RWPE2 (cell line): ENCODE data around the gene RFFL.

ENCODE experiments used
- ATAC-seq: fragments of 200-7000 bp; cut with Tn5 transposase; 3 replicates; pipeline ENCODE4 v1.9.1; 2021; ENCODE audit warnings: low read depth
- DNase-seq: peaks from one replicate; pipeline ENCODE4 v3.0.0-alpha.2; 2020; ENCODE audit warnings: low spot score
- H3K27ac ChIP-seq: fragments of 450-650 bp; 2 replicates; pipeline ENCODE4 v1.5.1; 2017; ENCODE audit warnings: mild to moderate bottlenecking; ENCODE audit not compliant: poor library complexity, severe bottlenecking
- H3K27me3 ChIP-seq: fragments of 250-450 bp; sonication (Bioruptor Pico); 2 replicates; pipeline ENCODE4 v1.5.1; 2021; ENCODE audit warnings: mild to moderate bottlenecking, moderate library complexity; ENCODE audit not compliant: insufficient read depth, poor library complexity, severe bottlenecking
- H3K36me3 ChIP-seq: fragments of 250-450 bp; sonication (Bioruptor Pico); 2 replicates; pipeline ENCODE4 v1.5.1; 2020; ENCODE audit warnings: low read depth, mild to moderate bottlenecking, moderate library complexity
- H3K4me1 ChIP-seq: fragments of 250-450 bp; sonication (Bioruptor Pico); 2 replicates; pipeline ENCODE4 v1.5.1; 2021; ENCODE audit warnings: mild to moderate bottlenecking, moderate library complexity; ENCODE audit not compliant: insufficient read depth, poor library complexity, severe bottlenecking
- H3K4me3 ChIP-seq: fragments of 250-450 bp; sonication (Bioruptor Pico); 2 replicates; pipeline ENCODE4 v1.5.1; 2021; ENCODE audit warnings: mild to moderate bottlenecking, moderate library complexity; ENCODE audit not compliant: severe bottlenecking
- H3K9me3 ChIP-seq: fragments of 250-450 bp; sonication (Bioruptor Pico); 2 replicates; pipeline ENCODE4 v1.5.1; 2021; ENCODE audit warnings: mild to moderate bottlenecking, moderate library complexity; ENCODE audit not compliant: severe bottlenecking
- TF ChIP-seq, protein P1 (sequence below): fragments of 450-650 bp; IDR thresholded peaks from one replicate; pipeline ENCODE4 v1.5.1; 2017; ENCODE audit warnings: mild to moderate bottlenecking, moderate library complexity; ENCODE audit not compliant: poor library complexity, severe bottlenecking

The RFFL gene

DNA sequence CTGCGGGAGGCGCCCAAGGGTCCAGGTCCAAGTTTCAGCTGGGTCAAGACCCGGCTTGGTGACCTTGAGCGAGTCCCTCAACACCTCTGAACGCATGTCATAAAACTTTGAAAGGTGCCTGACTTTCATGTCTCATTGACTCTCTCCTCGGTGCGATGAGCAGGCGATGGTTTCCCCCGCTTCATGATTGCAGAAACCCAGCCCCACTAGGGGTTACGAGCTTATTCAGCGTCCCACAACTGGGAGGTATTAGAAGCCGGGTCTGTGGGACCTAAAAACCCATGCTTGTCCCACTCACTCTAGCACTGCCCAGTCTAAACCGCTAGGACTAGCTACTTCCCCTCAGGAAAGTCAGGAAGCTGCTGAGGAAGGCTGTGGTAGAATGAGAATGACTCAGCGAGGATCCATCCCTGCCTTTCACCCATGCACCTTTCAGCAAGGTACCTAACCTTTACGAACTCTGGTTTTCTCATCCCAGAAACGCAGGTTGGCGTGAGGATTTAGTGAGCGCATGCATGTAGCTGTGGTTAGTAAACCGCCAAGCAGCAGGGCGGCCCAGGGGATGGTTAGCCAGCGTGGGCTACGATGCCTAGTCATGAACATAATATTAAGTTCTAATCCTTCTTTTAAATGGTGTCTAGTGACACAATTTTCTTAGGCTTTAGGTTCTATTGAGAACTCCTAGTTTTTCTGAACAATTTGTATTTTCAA lies 26.2 kb upstream of the RFFL start:
- TF ChIP-seq, protein P1, sequence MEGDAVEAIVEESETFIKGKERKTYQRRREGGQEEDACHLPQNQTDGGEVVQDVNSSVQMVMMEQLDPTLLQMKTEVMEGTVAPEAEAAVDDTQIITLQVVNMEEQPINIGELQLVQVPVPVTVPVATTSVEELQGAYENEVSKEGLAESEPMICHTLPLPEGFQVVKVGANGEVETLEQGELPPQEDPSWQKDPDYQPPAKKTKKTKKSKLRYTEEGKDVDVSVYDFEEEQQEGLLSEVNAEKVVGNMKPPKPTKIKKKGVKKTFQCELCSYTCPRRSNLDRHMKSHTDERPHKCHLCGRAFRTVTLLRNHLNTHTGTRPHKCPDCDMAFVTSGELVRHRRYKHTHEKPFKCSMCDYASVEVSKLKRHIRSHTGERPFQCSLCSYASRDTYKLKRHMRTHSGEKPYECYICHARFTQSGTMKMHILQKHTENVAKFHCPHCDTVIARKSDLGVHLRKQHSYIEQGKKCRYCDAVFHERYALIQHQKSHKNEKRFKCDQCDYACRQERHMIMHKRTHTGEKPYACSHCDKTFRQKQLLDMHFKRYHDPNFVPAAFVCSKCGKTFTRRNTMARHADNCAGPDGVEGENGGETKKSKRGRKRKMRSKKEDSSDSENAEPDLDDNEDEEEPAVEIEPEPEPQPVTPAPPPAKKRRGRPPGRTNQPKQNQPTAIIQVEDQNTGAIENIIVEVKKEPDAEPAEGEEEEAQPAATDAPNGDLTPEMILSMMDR: peak; percentile 77
- no peaks in the 10 kb centered on the region for H3K27me3 ChIP-seq
- H3K27ac ChIP-seq: peak overlapping the region; percentile 96
- H3K4me3 ChIP-seq: peak overlapping the region; percentile 94
- H3K9me3 ChIP-seq: no peaks in the 10 kb centered on the region
- no peak for DNase-seq
- no peaks in the 10 kb centered on the region for H3K36me3 ChIP-seq
- ATAC-seq: peak; percentile 65
- H3K4me1 ChIP-seq: peaks cover 33% of the 10 kb centered on the region

DNA sequence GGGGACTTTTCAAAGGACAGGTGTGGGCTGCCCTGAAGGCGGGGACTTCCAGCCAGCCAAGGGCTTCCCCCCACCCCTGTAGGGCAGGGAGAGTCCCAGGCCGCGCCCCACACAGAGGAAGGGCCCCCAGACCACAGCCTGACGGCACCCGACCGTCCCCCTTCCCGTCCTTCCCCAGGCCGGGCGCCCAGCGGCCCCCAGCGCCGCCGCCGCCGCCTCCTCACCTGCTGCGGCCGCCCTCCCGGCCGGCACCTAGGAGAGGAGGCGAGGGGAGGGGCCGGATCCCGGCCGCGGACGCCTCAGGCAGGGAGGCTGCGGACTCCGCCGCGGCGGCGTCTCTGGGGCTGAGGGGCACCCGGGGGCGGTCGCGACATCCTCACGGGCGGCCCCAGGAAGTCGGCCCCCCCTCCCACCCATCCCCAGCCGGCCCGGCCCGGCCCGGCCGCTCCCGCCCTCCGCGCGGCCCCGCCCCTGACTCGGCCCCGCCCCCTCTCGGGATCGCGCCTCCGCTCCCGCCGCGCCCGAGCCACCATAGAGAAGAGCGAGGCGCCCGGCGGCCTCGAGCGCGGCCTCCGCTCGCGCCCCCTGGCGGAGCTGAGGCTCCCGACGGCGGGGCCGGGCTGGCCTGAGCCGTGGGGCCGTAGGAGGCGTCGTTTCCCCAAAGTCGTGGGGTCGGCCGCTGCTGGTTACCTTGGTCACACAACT lies 25.5 kb upstream of the RFFL start:
- Histone ChIP-seq H3K27me3 (no peaks in the 10 kb centered on the region), H3K9me3 (no peaks in the 10 kb centered on the region), H3K27ac (peak overlapping the region; percentile 96), H3K4me1 (peaks cover 40% of the 10 kb centered on the region), H3K4me3 (peak overlapping the region; percentile 94), H3K36me3 (no peaks in the 10 kb centered on the region)
- TF ChIP-seq, protein P1: peak; percentile 94
- peak; percentile 59 for ATAC-seq
- peak; percentile 76 for DNase-seq

DNA sequence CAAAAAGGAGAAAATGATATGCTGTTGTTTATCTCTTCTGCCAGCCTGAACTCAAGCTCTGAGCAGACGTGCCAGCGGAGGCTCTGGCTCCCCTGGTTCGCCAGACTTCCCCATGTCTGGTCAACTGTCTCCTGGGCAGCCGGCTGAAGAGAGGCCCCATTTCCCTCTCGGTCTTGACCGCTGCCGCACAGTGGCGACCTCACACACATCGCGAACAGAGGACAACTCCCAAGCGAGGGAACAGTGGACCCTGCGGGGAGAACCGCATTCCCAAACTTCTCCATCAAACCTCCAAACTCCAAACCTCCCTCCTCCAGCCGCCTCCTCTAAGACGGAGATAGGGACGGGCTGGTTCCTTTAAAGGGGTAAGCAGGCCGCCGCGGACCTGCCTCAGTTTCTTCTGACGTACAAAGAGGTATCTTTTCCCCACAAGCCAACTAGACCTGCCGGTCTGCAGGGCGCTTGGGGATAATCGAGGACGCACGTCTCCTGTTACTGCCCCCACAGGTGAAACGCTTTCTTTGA lies 24.9 kb upstream of the RFFL start:
- peak; percentile 28 for ATAC-seq
- TF ChIP-seq, protein P1: no peak
- DNase-seq: no peak
- no peaks in the 10 kb centered on the region for H3K9me3 ChIP-seq
- H3K4me1 ChIP-seq: peaks cover 46% of the 10 kb centered on the region
- H3K27me3 ChIP-seq: no peaks in the 10 kb centered on the region
- peak overlapping the region; percentile 94 for H3K4me3 ChIP-seq
- peak overlapping the region; percentile 96 for H3K27ac ChIP-seq
- H3K36me3 ChIP-seq: no peaks in the 10 kb centered on the region

DNA sequence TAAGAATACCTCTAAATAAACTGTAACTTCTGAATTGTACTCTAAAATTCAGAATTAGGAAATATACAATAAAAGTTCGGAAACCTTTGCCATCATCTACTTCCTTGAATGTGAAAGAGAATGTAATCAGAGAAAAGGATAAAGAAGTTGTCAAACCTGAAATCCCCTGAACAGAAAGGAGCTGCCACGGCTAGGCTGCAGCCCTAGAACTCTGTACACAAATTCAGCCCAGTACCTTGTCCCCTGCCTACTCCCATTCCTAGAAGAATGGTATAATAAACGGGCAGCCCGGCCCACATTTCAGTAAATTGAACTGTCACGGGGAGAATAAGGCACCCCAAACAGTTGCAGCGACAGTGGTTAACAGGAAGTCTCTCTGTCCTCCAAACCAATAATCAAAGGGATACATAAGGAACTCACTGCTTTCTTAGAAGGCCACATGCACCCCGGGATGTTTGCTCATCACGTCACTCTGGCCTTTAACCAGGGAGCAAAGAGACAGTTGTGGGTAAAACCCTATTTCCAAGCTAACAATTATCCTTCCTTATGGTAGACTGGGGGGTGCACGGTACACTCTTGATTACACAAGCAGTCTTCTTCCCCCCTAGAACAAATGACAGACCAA lies 24.3 kb upstream of the RFFL start:
- ATAC-seq (peak; percentile 1; the same call in 2 of the 3 replicates), DNase-seq (no peak)
- Histone ChIP-seq H3K36me3 (no peaks in the 10 kb centered on the region), H3K27me3 (no peaks in the 10 kb centered on the region), H3K27ac (peak overlapping the region; percentile 96), H3K4me1 (peaks cover 52% of the 10 kb centered on the region), H3K4me3 (peak overlapping the region; percentile 94), H3K9me3 (no peaks in the 10 kb centered on the region)
- TF ChIP-seq, protein P1: no peak
